ENCODE measurements around the gene CORO7.
A peak's percentile ranks its signal among the peaks of the same experiment; 100 is the strongest.

Gene CORO7

DNA sequence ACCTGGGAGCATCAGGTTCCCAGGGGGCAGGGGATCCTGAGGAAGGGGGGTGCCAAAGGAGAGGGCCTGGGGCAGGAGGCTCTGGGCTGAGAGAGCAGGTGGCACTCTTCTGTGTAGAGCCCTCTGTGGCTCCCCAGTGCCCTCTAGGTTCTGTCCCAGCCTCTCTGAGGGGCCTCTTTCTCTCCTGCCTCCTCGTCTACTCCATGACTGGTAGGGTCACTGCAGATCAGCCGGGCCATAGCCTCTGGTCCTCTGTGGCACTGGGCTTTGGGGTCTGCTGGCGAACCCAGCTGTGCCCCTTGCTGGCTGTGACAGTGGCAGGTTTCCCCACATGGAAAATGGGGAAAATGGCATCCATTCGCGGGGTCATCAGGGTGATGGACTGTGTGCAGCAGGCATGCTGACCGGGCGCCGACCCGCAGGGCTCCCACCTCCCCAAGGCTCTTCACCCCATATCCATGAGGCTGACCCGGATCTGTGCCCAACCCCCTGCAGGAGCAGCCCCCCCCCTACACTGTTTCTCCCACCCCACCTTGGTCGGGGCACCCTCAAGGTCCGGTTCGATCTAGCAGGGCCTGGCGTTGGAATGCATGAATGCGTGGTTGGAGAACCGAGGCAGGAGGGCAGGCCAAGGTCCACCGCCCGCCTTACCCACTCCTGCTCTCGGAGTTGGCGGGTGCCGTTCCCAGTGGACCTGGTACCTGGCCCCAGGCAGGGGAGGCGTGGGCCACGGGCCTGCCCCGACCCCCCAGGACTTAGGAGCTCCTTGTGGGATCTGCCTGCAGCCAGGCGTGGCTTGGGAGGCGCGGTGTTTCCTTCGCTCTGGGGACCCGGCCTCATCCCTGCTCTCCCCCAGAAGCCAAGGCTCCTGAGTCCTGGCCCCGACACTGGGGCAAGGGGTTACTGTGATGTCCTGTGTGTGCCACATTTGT lies 94.0 kb downstream of the CORO7 start:
- H3K4me1 ChIP-seq (ENCODE audit: control insufficient read depth, insufficient read depth, low read length, unreplicated experiment), result peaks cover 53% of the 10 kb centered on the region
- H2AFZ ChIP-seq (ENCODE audit: low read length, unreplicated experiment), result no peak overlapping the region
- no peak overlapping the region for H3K27ac ChIP-seq (ENCODE audit: low read depth, low read length)

DNA sequence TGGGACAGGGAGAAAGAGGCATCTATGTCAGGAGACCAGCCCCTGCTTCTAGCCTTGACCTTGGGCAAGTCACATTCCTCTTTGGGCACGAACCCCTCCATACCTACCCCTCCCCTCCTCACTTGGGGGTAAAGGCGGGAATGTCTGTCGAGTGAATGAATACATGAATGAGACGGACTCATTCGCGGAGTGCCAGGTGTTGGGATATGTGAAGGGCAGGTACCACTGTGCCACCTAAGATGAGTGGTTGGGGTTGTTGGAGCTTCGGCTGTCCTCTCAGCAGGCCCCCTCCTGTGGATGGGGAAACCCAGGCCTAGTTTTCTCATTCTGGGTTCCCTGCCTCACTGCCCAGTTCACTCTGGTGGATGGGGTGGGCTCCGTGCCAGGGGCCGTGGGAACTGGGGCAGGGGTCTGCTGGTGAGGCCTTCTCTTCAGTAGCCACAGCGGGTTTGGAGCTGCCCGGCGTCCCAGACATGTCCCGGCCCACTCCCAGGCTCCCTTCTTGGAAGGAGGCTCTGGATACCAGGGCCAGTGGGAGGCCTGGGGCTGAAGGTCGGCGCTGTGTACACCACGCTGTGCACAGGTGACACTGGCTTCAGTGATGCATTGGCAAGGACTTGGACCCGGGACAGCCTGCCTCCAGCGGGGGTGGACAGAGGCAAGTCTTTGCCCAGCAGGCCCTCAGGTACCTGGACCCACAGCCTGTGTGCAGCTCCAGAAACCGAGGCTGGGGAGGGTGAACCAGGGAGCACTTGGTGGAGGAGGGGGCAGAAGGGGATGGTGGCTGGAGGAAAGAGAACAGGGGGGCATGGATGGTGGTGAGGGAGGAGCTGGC lies 94.9 kb downstream of the CORO7 start:
- peaks cover 90% of the 10 kb centered on the region for H3K79me2 ChIP-seq (ENCODE audit: control insufficient read depth, insufficient read depth, low read length, unreplicated experiment)
- no peak overlapping the region for H3K27ac ChIP-seq (ENCODE audit: low read depth, low read length)
- no peaks in the 10 kb centered on the region for H3K27me3 ChIP-seq (ENCODE audit: insufficient read depth, low read length)
- H2AFZ ChIP-seq (ENCODE audit: low read length, unreplicated experiment), result no peak overlapping the region
- no peak overlapping the region for H3K4me3 ChIP-seq (ENCODE audit: low read depth, low read length)
- peaks cover 57% of the 10 kb centered on the region for H3K4me1 ChIP-seq (ENCODE audit: control insufficient read depth, insufficient read depth, low read length, unreplicated experiment)
- H3K36me3 ChIP-seq (ENCODE audit: insufficient read depth, low read length), result no peaks in the 10 kb centered on the region

More for the DNA sequence above, 94.0 kb downstream of the CORO7 start:
- Histone ChIP-seq H3K36me3 (ENCODE audit: insufficient read depth, low read length) (no peaks in the 10 kb centered on the region), H3K79me2 (ENCODE audit: control insufficient read depth, insufficient read depth, low read length, unreplicated experiment) (peaks cover 90% of the 10 kb centered on the region), H3K4me3 (ENCODE audit: low read depth, low read length) (no peak overlapping the region), H3K27me3 (ENCODE audit: insufficient read depth, low read length) (no peaks in the 10 kb centered on the region)

DNA sequence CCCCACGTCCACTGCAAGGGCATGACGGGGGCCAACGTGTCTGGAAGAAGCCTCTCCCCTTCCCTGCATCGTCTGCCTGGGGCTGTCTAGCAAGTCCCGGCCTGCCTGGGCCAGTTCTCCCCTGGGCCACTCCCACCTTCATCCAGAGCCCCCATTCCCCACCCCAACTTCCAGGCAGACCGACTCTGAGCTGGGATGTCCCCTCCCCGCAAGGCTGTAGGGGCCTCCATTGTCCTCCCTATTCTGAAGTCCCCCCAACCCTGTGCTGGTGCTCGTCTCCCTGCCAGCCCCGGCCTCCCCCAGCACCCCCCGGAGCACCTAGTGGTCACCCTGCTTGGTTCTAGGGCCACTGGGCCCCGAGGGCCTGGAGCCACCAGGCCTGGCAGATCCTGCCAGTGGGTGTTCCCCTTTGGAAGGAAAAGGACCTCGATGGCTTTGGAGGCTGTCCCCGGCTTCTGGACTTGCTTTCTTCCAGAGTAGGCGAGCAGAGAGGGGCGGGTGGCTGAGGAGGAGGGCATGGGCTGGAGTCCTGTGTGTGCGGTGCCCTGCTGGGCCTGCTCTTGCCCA lies 95.7 kb downstream of the CORO7 start:
- Histone ChIP-seq H3K27me3 (ENCODE audit: insufficient read depth, low read length) (no peaks in the 10 kb centered on the region), H2AFZ (ENCODE audit: low read length, unreplicated experiment) (no peak overlapping the region), H3K4me3 (ENCODE audit: low read depth, low read length) (peak overlapping the region; percentile 63; the same call in 1 of the 2 replicates), H3K79me2 (ENCODE audit: control insufficient read depth, insufficient read depth, low read length, unreplicated experiment) (peaks cover 86% of the 10 kb centered on the region), H3K27ac (ENCODE audit: low read depth, low read length) (no peak overlapping the region), H3K36me3 (ENCODE audit: insufficient read depth, low read length) (no peaks in the 10 kb centered on the region), H3K4me1 (ENCODE audit: control insufficient read depth, insufficient read depth, low read length, unreplicated experiment) (peaks cover 57% of the 10 kb centered on the region)

DNA sequence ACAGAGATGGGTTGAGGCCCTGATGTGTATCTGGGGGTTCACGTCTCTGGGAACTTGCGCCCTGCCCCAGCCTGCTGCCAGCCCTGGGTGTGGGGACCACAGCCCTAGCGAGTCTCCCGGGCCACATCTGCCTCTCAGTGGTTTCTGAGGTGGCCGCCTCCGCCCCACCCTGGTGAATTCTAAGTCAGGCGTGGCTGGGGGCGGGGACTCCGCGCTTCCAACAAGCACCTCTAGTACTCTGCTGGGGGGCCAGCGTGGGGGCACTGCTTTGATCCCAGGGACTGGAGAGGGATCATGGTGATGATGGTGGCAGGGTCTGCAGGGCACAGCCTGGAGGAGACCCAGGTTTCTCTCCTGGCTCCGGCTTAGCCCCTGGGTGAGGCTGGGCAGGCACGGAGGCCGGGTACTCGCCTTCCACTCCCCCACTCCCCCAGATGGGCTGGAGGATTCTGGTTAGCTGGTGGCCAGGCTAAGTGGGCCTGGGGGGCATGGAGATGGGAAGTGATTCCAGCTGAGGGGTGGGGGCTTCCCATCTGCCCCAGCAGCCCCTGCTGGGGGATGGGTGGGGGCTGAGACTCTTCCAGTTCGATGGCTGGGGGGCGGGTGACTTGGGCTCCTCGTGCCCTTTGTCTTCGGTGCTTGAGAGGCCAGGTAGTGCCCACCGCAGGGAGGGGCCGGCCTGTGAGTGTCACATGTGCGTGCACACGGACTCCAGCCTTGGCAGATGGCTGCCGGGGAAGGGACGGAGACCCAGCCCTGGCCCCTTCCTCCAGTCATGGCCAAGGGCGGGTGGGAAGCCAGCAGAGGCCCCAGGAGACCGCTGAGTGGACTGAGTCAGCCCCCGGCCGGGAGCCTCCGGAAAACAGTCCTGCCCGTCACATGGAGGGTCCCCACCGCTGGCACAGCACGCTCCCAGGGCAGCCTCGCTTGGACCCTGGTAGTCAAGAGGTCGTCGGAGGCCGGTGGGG lies 96.7 kb downstream of the CORO7 start:
- Histone ChIP-seq H3K36me3 (ENCODE audit: insufficient read depth, low read length) (no peaks in the 10 kb centered on the region), H3K79me2 (ENCODE audit: control insufficient read depth, insufficient read depth, low read length, unreplicated experiment) (peaks cover 78% of the 10 kb centered on the region), H3K4me3 (ENCODE audit: low read depth, low read length) (peak overlapping the region; percentile 63), H3K4me1 (ENCODE audit: control insufficient read depth, insufficient read depth, low read length, unreplicated experiment) (peaks cover 57% of the 10 kb centered on the region), H3K27me3 (ENCODE audit: insufficient read depth, low read length) (no peaks in the 10 kb centered on the region), H2AFZ (ENCODE audit: low read length, unreplicated experiment) (no peak overlapping the region), H3K27ac (ENCODE audit: low read depth, low read length) (no peak overlapping the region)

- H3K4me3 ChIP-seq (ENCODE audit: low read depth, low read length), result no peak overlapping the region; the same call in 1 of the 2 replicates
- no peak overlapping the region for H3K27ac ChIP-seq (ENCODE audit: low read depth, low read length)
- peaks cover 50% of the 10 kb centered on the region for H3K4me1 ChIP-seq (ENCODE audit: control insufficient read depth, insufficient read depth, low read length, unreplicated experiment)
These were observed 97.4 kb downstream of the CORO7 start for GRCh38 chr16:4318967-4319366.

GRCh38 chr16:4318451-4318910 lies 97.9 kb downstream of the CORO7 start:
- Histone ChIP-seq H3K79me2 (ENCODE audit: control insufficient read depth, insufficient read depth, low read length, unreplicated experiment) (peaks cover 67% of the 10 kb centered on the region), H3K27me3 (ENCODE audit: insufficient read depth, low read length) (no peaks in the 10 kb centered on the region), H3K36me3 (ENCODE audit: insufficient read depth, low read length) (no peaks in the 10 kb centered on the region), H3K27ac (ENCODE audit: low read depth, low read length) (peak overlapping the region; percentile 26; the same call in 1 of the 2 replicates), H3K4me3 (ENCODE audit: low read depth, low read length) (peak overlapping the region; percentile 85), H3K4me1 (ENCODE audit: control insufficient read depth, insufficient read depth, low read length, unreplicated experiment) (peaks cover 46% of the 10 kb centered on the region), H2AFZ (ENCODE audit: low read length, unreplicated experiment) (no peak overlapping the region)

More at GRCh38 chr16:4318967-4319366, 97.4 kb downstream of the CORO7 start:
- H3K79me2 ChIP-seq (ENCODE audit: control insufficient read depth, insufficient read depth, low read length, unreplicated experiment), result peaks cover 71% of the 10 kb centered on the region
- H2AFZ ChIP-seq (ENCODE audit: low read length, unreplicated experiment), result no peak overlapping the region
- H3K27me3 ChIP-seq (ENCODE audit: insufficient read depth, low read length), result no peaks in the 10 kb centered on the region
- no peaks in the 10 kb centered on the region for H3K36me3 ChIP-seq (ENCODE audit: insufficient read depth, low read length)

DNA sequence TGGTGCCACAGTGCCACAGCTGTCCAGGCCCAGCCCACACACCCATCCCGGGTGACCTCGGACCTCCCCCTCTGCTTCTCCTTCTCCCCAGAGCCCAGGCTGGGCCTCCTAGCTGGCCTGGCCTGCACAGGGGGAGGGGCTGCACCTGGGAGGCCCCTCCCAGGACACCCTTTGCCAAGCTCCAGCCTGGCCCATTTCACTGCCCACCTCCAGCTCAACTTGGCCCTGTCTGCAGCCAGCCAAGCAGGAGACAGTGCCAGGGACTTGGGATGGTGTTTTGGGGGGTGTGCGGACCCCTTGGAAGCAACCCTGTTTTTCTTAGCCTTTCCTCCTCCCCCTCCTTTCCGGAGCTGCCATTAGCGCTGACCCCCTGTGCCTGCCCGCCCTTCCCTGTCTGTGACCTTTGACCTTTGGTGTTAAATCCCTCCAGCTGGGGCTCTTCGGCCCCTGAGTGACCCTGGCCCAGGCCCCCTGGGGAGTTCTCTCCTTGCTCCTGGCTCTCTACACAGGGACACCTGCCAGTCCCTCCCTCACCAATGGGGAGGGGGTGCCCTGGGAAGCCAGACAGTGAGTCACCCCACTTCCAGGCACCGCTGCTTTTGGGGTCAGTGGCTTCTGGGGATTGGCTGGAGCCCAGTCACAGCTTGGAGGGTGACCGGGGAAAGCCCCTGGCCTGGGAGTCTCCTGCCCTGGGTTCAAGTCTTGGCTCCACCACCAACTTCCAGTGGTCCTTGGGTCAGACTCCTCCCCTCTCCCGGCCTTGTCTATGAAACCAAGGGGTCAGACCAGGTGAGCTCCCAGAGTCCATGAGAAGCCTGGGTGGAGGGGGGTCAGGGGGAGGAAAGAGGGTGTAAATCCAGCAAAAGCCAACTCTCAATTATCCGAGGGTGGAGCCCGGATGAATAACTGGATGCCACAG lies 98.6 kb downstream of the CORO7 start:
- H3K36me3 ChIP-seq (ENCODE audit: insufficient read depth, low read length), result no peaks in the 10 kb centered on the region
- H3K27ac ChIP-seq (ENCODE audit: low read depth, low read length), result peak overlapping the region; percentile 26; the same call in 1 of the 2 replicates
- H2AFZ ChIP-seq (ENCODE audit: low read length, unreplicated experiment), result no peak overlapping the region
- H3K27me3 ChIP-seq (ENCODE audit: insufficient read depth, low read length), result no peaks in the 10 kb centered on the region
- H3K4me3 ChIP-seq (ENCODE audit: low read depth, low read length), result peak overlapping the region; percentile 85
- peaks cover 43% of the 10 kb centered on the region for H3K4me1 ChIP-seq (ENCODE audit: control insufficient read depth, insufficient read depth, low read length, unreplicated experiment)
- H3K79me2 ChIP-seq (ENCODE audit: control insufficient read depth, insufficient read depth, low read length, unreplicated experiment), result peaks cover 64% of the 10 kb centered on the region

DNA sequence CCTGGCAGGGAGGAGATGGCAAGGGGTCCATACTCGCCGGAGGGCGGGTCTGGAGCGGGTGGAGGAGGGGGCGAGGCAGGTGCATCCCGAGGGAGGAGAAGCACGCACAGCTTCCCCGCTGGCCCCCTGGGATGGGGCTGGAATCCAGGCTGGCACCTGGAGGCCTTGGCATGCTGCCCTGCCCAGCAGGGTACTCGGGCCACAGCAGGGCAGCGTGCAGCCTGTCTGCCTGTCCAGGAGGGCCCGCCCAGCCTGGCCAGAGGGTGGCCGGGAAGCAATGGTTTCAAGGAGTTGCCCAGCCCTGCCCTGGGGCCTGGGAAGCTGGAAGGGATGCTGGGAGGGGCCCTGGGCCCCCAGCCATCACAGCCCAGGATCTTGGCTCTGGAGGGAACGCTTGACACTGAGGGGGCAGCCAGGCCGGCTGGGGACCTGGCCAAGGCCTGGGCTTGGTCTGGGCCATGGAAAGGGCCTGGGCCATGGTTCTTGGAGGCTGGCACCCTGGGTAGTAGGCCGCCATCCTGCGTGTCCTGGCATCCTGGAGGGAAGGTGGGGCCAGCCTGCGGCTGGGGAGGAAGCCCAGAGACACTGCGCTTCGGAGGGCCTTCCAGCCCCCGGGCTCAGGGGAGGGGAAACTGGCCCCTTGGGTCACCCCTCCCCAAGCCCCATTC lies 99.4 kb downstream of the CORO7 start:
- H3K27me3 ChIP-seq (ENCODE audit: insufficient read depth, low read length), result no peaks in the 10 kb centered on the region
- H3K79me2 ChIP-seq (ENCODE audit: control insufficient read depth, insufficient read depth, low read length, unreplicated experiment), result peaks cover 56% of the 10 kb centered on the region
- peak overlapping the region; percentile 85 for H3K4me3 ChIP-seq (ENCODE audit: low read depth, low read length)
- H3K27ac ChIP-seq (ENCODE audit: low read depth, low read length), result peak overlapping the region; percentile 26
- no peak overlapping the region for H2AFZ ChIP-seq (ENCODE audit: low read length, unreplicated experiment)
- no peaks in the 10 kb centered on the region for H3K36me3 ChIP-seq (ENCODE audit: insufficient read depth, low read length)
- H3K4me1 ChIP-seq (ENCODE audit: control insufficient read depth, insufficient read depth, low read length, unreplicated experiment), result peaks cover 43% of the 10 kb centered on the region

Measured in ACC112 (cell line).